ENCODE measurements around the gene PIKFYVE. TPM values are rescaled to one million over a fixed set of nuclear protein-coding genes. Genes with fewer than 3 reads are reported as not detected.

PIKFYVE gene
- total RNA-seq, 1 experiment from 2014 or later = 27.2 TPM

- no peaks in the 10 kb centered on the region for H4K20me1 ChIP-seq (ENCODE audit: control insufficient read depth, insufficient read depth, insufficient read length)
- H3K14ac ChIP-seq (ENCODE audit: insufficient read depth, low read length) = no peak overlapping the region
- H4K8ac ChIP-seq (replicated peaks; ENCODE audit: insufficient read length, low read depth, low read length) = no peak overlapping the region
- no peak overlapping the region for H3K4me2 ChIP-seq (ENCODE audit: insufficient read depth, insufficient read length, low read length)
- H3K9me3 ChIP-seq (ENCODE audit: control insufficient read depth, low read depth, low read length) = peaks cover 4% of the 10 kb centered on the region
- H3K27me3 ChIP-seq (ENCODE audit: insufficient read depth, low read length) = no peaks in the 10 kb centered on the region
- no peak overlapping the region for H3K56ac ChIP-seq (ENCODE audit: insufficient read length, low read depth, low read length)
- no peak overlapping the region for H2AK5ac ChIP-seq (ENCODE audit: insufficient read length, low read length)
- H3K4me1 Mint-ChIP-seq = no peaks in the 10 kb centered on the region
- H2BK12ac ChIP-seq (ENCODE audit: insufficient read length, low read depth, low read length) = no peak overlapping the region
- no peak overlapping the region for H2BK20ac ChIP-seq (ENCODE audit: low read depth, low read length, poor library complexity, severe bottlenecking)
- H2AFZ ChIP-seq (ENCODE audit: low read length) = no peak overlapping the region
- no peaks in the 10 kb centered on the region for H3K79me2 ChIP-seq (ENCODE audit: insufficient read depth, low read length)
- DNase-seq = no peak
- no peak overlapping the region for H3K9ac ChIP-seq (ENCODE audit: extremely low read depth, insufficient read length, low read length)
- H3K18ac ChIP-seq (ENCODE audit: insufficient read length, low read depth, low read length) = no peak overlapping the region
- H2BK15ac ChIP-seq (ENCODE audit: low read depth, low read length) = no peak overlapping the region
- no peak overlapping the region for H4K5ac ChIP-seq (ENCODE audit: insufficient read length, low read depth, low read length)
- TF ChIP-seq, protein P1, sequence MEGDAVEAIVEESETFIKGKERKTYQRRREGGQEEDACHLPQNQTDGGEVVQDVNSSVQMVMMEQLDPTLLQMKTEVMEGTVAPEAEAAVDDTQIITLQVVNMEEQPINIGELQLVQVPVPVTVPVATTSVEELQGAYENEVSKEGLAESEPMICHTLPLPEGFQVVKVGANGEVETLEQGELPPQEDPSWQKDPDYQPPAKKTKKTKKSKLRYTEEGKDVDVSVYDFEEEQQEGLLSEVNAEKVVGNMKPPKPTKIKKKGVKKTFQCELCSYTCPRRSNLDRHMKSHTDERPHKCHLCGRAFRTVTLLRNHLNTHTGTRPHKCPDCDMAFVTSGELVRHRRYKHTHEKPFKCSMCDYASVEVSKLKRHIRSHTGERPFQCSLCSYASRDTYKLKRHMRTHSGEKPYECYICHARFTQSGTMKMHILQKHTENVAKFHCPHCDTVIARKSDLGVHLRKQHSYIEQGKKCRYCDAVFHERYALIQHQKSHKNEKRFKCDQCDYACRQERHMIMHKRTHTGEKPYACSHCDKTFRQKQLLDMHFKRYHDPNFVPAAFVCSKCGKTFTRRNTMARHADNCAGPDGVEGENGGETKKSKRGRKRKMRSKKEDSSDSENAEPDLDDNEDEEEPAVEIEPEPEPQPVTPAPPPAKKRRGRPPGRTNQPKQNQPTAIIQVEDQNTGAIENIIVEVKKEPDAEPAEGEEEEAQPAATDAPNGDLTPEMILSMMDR (conservative IDR thresholded peaks at IDR 0.05) = no peak
- peaks cover 26% of the 10 kb centered on the region for H3K27me3 Mint-ChIP-seq (ENCODE audit: low read depth)
- no peak overlapping the region for H2BK120ac ChIP-seq (ENCODE audit: low read depth, low read length, poor library complexity, severe bottlenecking)
- H2BK5ac ChIP-seq (ENCODE audit: insufficient read length, low read length) = no peak overlapping the region
- no peak overlapping the region for H3K27ac ChIP-seq (ENCODE audit: insufficient read length, low read depth, low read length)
- H4K91ac ChIP-seq (ENCODE audit: insufficient read length, low read depth, low read length) = no peak overlapping the region
- peaks cover 8 to 17% (median 10%) of the 10 kb centered on the region in 3 experiments for H3K36me3 Mint-ChIP-seq (ENCODE audit: insufficient read depth in 1 of 3, low read depth in 3 of 3)
- no CpG with 5 or more reads among the region's 1 CpG for WGBS (ENCODE audit: extremely low coverage, insufficient read length, low lambda C conversion rate)
- H3K4ac ChIP-seq (ENCODE audit: low read depth, low read length) = no peak overlapping the region
- no peak overlapping the region for H3K27ac Mint-ChIP-seq
- no peak overlapping the region for H3K23ac ChIP-seq (ENCODE audit: insufficient read length, low read depth, low read length)
- no peaks in the 10 kb centered on the region for H3K79me1 ChIP-seq (ENCODE audit: insufficient read depth, low read depth, low read length, poor library complexity, severe bottlenecking)
- H3T11ph ChIP-seq (ENCODE audit: low read length) = no peak overlapping the region
- no peaks in the 10 kb centered on the region for H3K23me2 ChIP-seq (ENCODE audit: insufficient read length, low read depth, low read length, poor library complexity, severe bottlenecking)
- no peaks in the 10 kb centered on the region for H3K4me1 ChIP-seq (ENCODE audit: insufficient read depth, low read length)
- peaks cover 22% of the 10 kb centered on the region in 2 experiments for H3K9me3 Mint-ChIP-seq
- no peak overlapping the region for H3K4me3 Mint-ChIP-seq
Observed at GRCh38 chr2:208399201-208399600, 133.1 kb downstream of the PIKFYVE start.
